HG03139 (cell line): ENCODE data around the gene PAX5.
"Not testable (repeated sequence)": the region's sequence is repeated elsewhere in the genome, so short reads cannot be mapped to it uniquely, and the experiment has no call there.

ENCODE experiments used
- ATAC-seq: cut with Tn5 transposase; IDR thresholded peaks from one replicate; pipeline ENCODE4 v1.9.1; 2021; ENCODE audit not compliant: unreplicated experiment

PAX5 gene

DNA sequence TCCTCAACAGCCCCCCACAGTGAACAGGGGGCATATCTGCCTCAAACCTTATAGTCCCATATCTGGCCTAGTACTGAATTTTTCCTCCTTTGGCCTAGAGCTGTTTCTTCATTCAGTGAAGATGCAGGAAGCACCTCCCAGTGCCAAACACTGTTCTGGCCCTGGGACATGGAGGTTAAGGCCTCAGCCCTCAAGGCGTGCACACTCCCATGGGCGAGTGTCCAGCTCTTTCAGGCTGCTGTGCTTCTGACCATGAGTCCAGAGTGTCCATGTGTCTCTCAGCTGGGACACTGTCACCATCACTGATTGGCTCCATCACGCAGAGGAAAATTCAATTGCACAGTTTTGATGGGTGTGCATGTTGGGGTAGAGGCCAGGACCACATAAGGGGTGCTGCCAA, 151.5 kb downstream of the PAX5 start:
- ATAC-seq, result no peak

DNA sequence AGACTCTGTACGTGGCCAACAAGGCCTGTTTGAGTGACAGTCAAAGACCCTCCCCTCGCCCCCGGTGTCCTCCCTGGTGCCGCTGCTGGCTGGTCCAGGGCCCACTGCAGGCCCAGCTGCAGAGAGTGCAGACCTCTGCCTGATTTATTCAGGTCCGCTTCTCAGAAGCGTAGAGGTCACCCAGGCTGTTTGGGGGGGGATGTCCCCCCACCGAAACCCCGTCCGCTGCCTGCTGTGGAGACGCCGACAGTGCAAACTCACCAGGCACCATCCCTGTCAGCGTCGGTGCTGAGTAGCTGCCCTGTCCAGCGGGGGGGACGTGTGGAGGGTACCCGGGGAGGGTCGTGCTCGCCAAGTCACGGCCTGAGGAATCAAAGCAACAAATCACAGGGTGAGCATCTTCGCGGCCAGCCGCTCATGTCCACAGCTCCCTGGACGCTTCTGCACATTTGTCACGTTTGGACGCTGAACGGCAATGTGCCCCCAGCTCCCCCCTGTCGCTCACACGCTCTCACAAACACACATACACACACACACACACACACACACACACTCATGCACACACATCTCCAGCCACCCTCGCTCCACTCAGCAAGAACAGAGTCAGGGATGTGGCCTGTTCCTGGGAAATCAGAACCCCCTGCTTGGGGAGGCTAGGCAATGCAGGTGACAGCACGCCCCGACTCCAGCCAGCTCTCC, 152.2 kb downstream of the PAX5 start:
- ATAC-seq, result no peak

DNA sequence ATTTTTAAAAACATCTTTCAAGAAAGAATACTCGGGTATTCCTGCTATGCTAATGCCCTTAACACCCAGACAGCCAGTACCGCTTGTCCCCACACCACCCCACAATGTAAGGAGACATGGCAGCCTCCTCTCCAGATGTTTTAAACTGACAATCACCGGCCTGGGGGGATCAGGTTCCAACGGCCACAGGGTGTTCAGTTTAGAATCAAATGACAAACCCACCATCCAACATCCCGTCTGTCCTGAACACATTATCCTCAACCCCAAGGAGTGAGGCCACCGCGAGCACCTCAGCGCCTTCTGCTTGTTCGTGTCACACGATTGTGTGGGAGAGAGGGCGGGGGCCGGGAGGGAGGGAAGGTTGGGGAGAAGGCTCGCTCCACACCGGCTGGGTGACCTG, 152.8 kb downstream of the PAX5 start:
- ATAC-seq, result no peak

DNA sequence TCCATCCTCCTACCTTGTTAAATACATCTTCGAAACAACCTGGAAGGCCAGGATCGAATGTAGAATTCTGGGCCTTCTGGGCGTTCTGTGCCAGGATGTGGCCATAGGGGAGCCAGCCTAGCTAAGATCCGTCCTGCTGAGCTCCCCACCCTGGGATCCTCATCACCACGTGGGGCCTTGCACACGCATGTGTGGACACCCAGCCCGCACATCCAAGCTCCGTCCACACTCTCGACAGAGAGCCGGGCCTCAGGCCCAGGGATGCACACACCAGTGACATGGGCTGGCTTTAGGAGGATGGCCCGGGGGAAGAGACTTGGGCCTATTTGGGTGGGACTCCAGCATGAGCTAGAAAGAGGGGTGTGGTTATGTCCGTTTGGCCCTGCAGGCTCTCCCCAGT, 154.0 kb downstream of the PAX5 start:
- no peak for ATAC-seq

DNA sequence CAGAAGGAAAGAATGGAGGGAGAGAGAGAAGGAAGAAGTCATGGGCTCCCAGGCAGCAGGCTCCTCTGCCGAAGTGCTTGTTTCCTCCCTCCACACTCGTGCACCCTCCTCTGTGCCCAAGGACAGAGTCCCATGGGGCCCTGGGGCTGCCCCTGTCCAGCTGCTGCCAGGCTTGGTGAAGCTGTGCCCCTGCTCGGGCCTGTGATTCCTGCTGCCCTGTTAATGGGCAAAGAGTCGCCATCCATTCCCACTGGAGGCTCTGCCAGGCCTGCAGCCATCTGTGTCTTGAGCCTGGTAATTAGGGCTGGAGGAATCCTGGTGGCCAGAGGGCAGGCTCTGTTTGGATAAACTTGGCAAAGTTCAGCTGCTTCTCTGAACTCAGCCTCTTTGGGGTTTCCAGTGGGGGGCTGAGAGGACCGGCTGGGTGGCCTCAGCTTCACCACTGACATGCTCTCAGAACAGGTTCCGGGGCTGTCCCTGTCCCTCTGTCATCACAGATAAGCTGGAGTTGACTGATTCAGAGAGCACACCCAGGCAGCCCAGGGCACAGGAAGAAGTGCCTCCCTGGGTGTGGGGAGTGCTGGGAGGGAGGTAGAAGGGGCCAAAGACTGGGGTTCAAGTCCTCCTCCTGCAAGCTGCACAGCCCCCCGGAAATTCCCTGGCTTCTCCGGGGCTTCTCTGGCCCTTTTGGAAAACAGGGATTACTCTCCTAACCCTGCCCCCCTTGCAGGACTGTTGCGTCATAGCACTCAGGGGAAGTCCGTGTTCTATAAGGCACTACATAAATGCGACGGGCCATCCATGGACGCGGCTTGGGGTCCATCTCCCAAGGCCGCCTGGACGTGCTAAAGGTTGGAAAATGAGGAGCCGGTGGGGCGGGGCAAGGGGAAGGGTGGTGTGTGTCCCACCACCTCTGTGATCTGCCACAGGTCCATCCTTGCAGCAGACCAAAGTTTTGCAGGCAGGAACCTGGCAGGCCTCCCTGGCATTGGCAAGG, 154.8 kb downstream of the PAX5 start:
- ATAC-seq, result no peak

DNA sequence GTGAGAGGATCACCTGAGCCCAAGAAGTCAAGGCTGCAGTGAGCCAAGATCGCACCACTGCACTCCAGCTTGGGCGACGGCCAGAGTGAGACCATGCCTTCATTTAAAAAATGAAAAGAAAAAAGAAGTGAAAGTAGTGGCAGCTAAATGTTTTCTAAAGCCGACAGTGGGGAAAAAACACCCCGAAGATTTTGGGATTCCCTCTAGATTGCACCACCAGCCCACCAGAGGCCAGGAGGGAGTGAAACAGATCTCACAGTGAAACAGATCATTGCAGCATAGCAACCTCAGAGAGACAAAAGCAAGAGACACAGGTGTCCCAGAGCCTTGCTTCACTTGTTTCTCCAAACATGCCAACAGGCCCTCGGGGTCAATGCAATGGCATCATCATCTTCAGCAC, 156.8 kb downstream of the PAX5 start:
- no peak for ATAC-seq

DNA sequence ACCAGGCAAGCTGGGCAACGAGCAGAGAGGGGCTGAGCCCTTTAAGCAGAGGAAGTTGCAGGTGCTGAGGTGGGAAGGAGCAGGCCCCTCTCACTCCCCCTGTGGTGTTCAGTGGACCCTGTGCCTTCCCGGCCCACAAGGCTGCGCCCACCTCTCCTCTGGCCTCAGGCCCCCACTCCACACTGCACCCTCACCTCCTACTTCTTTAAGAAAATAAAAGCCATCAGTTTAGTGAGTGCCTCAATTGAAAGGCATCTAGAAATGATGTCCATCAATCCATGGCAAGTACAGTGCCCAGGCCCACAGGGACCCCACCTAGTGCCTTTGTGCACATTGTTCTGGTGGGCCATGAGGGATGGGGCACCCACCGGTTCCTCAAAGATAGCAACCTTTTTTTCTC, 158.0 kb downstream of the PAX5 start:
- ATAC-seq, result no peak

DNA sequence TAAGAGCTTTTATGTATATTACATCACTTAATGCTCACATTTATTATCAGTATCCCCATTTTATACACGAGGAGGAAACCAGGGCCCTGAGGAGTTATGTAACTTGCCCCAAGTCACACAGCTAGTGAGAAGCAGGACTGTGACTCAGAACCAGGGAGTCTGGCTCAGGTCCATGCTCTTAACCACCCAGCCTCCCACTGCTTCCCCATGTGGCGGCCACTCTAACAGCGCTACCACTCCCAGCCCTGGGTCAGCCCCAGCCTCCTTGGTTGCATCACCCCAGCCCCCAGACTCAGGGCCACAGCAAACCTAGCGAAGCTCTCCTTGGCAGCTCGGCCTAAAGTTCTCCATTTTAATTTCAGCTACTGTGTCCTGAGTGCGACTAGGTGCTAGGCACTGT, 159.1 kb downstream of the PAX5 start:
- no peak for ATAC-seq

DNA sequence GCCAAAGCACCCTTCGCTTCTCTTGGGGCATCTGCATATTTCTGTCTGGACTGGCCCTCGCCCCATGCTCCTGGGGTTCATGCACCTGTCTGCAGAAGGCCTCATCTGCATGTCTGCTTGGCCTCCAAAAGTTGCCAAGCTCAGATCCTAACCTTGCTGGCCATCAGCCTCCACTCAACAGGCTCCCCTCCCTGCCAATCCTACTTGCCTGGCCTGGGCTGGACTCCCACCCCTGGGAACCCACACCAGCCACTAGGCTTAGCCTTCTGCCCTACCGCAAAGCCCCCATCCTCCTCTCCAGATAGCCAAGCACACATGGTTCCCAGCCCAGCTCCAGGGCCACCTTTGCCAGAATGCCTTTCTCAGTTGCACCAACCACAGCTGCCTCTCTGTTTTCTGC, 159.8 kb downstream of the PAX5 start:
- ATAC-seq, result no peak

DNA sequence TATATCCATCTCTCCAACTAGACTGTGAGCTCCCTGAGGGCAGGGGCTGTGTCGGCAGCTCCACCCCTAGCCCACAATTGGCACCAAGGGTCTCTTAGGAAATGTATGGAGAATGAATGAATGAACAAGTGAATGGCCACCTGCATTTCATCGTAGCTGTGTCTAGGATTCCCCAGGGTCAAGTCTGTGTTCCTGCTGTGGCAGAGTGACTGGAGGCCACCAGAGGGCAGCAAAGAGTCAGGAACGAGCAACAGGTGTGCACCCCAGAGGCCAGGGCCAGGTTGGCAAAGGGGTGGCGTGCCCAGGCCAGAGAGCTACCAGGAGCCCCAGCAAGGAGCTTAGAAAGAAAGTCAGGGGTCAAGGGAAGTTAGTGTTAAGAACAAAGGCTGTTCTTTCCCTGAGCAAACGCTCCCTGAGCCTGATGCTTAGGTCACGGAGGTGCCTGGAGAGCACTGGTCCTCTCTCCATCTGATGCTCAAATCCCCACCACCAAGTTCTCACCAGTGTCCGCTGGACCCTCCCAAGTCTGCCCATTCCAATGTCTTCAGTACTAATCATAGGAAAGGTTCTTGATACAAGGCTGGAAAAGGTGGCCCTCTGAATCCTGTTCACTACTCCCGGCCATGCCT, 160.7 kb downstream of the PAX5 start:
- ATAC-seq, result no peak

DNA sequence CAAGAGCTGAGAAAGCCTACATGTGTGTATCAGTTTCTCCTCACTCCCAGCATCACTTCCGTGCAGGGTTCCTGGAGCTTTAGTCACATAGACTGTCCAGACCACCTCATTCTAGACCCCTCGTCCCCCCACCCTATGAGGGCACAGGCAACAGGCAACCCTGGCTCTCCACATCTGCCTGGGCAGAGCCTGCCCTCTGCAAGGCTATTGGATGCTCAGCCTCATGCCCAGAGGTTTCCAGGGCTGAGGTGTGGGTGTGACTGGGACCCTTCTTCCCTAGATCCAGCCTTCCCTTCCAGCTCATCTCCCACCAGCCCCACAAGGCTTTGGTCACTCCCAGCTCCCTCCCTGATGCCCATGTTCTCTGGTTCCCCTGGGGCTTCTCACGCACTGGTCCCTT, 161.4 kb downstream of the PAX5 start:
- no peak for ATAC-seq

DNA sequence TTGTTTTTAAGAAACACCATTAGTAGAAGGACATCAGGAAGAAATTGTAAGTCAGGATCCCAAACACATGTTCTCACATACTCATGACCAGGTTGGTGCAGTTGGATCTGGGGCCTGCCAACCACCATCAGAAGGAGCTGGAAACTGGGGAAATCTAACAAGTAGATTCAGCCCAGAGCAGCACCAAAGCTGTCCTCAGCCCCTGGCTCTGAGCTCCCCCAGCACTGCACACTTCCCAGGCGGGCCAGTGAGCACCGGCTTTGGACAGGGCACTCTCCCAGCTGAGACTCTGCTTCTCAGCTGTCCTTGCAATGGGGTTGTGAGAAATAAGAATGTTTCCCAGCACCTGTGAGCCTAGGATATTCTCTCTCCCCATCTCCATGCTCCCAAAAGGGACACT, 162.5 kb downstream of the PAX5 start:
- ATAC-seq, result no peak

DNA sequence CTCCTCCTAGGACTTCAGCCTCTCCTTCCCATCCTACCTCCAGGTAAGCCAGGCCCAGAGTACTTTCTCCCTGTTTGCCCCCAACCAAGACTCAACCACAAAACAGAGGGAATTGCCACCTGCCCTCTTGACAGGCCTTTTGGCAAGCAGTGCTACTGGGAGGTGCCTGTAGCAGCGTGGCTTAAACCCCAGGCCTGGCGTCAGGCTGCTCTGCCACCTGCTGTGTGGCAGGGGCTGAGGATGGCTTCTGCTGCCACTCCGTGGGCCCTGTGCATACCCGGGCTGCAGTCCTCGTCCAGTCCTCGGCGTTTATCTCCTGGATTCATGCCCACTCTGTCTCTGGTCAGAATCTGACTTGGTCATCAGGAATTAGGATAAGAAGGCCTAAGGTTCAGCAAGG, 163.1 kb downstream of the PAX5 start:
- ATAC-seq, result no peak

DNA sequence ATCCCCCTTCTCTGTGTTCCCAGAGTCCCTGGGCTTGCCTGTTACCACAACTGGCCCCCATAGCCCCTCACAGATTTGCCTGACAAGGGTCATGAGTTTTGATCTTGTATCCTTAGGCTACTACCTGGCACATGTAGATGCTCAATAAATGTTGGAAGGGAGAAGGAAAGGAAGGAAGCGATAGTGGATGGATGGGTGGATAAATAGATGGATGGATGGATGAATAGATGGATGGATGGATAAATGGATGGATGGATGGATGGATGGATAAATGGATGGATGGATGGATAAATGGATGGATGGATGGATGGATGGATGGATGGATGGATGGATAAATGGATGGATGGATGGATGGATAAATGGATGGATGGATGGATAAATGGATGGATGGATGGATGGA, 164.5 kb downstream of the PAX5 start:
- not testable (repeated sequence) for ATAC-seq

DNA sequence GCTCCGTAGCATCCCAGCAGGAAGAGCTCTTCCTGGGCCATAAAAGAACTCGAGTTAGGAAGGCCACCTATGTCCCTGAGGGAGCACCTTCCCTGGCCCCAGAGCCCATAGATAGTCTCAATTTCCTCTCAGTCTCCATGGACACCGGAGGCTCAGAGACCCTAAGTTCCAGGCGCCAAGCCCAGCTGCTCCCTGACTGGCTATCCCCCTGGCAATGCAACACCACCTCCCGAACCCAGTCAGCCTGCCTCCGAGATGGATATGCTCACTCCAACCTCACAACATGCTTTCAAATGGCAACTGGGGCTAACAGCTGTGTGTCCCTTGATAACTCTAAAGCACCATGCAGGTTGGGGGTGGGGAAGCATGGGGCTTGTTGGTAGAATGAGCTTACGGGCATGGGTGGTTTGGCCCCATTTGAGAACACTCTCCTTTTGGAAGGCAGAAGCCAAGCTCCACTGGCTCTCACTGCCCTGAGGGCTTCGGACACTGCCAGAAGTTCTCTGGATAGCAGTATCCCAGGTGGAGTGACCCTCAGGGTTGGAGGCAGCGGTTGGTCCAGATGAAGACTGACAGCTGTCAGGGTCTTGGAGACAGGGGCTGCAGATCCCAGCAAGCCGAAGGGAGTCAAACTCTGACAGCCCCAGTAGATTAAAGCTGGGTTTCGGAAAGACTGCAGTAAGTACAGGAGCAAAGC, 165.3 kb downstream of the PAX5 start:
- no peak for ATAC-seq

DNA sequence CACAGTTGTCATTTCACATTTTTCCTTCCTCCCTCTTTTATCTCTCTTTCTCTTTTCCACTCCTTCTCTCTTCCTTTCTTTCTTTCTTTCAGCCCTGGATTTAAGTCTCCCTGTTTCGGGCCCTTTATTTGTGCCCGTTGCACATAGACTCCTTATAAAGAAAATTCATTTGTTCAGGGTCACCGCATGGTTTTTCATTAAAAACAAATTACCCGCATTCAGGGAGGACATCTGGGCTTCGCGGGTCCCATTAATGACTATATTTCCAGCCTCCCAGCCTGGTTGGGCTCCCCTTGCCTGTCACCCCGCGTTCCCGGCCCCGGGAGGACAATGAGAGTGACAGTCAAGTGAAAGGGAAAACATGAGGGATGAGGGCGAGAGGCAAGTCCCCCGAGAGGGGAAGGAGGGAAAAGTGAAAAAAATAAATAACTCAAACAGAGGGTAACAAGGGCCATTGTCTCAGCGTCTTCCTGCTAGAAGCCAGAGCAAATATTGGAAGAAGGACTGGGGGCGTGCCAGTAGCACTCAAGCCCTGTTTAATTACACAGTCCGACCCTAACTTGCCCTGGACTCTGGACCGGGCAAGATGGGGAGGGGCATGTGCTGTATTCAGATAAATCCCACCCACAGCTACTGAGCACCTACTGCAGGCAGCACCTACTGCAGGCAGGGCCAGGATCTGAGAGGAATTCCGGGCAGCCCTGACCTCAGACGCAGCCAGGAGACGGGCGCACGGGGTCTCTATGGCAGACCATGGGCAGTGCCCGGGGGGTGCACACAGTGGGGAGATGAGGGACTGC, 166.2 kb downstream of the PAX5 start:
- ATAC-seq, result no peak

DNA sequence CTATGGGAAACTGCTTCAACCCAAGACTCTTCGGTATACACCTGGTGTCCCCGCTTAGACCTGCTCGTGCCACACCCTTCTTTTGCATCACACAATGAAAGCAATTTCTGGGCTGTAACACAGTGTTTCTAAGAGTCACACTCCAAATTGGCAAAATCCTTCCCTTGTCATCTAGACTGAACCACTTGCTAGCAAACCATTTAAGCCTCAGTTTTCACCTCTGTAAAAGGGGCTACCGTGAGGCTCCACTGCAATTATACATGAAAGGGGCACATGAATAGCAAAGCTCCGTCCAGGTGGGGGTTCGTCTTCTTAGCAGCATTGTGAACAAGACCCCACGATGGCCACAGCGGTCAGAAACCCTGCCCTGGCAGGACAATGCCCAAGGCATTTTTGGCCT, 166.8 kb downstream of the PAX5 start:
- no peak for ATAC-seq

DNA sequence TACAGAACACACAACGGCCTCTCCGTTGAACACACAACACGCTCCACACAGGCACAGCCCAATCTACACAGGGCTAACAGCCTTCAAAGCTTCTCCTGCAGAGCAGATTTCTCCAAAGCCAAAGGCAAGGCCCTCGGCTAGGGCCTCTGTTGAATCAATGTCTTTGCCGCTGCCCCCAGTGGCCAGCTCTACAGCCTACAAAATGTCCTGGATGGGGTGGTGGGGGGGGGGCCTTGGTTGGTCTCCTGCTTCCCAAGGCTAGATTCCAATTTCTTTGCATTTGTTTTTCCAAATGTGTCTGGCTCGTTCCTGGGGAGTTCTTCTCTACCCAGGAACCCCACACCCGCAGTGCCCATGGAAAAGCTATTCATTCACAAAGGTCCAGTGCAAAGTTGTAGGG, 167.2 kb downstream of the PAX5 start:
- no peak for ATAC-seq

DNA sequence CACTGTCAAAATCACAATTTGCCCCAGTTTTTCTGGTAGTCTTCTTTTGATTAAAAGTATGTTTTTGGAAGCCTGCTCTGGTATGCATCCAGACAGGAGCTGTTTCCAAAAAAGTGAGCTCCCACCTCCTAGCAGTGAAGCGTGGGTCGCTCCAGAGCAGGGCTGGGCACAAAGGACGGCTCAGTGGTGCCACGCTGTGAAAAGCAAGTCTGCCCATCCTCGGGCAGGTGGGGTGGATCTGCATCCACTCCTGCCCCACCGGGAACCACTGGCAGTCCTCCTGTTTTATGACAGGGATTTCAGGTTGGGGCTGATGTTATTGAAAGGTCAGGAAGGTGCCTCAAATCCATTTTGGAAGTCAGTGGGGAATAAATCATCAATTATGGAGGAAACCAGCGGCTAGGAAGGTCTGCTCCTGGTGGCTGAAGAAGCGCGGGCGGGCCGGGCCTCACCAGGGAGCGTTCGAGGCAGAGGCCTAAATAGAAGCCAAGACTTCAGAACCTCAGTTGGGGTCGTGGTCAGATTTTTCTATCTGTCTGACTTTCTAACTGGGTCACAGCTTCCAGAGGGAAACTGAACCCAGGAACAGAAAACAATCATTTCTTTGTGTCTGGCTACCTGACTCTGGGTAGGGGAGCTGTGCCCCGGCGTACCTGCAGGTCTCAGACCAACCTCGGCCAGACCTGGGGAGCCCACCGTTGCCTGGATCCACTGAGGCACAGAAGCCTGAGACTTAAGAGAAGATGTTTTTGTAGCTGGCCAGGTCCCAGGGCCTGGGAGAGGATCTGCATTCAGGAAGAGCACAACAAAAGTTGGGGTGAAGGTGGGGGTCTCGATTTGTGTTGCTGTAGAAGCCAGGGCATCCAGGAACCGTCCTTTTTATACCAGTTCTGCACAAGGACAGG, 168.1 kb downstream of the PAX5 start:
- no peak for ATAC-seq
